Astrocyte (in vitro differentiated cells and primary cell): ENCODE data around the gene PRKCH. TPM values are rescaled to one million over a fixed set of nuclear protein-coding genes. Genes with fewer than 3 reads are reported as not detected.

ENCODE experiments used
- DNase-seq: peaks from one replicate; pipeline ENCODE4 v3.0.0-alpha.2; 2010; ENCODE audit warnings: low read depth
- FAIRE-seq: peaks from 2 replicates; lab custom pipeline; 2011; peaks lifted over from hg19 to GRCh38; lab: Jason Lieb, UNC
- H2AFZ ChIP-seq: 2 replicates; pipeline ENCODE4 v1.6.0; 2012; ENCODE audit warnings: low read depth, low read length, inconsistent platforms
- H3K27ac ChIP-seq: 2 replicates; pipeline ENCODE4 v1.5.1; 2011; ENCODE audit warnings: low read depth, low read length, inconsistent platforms
- H3K27me3 ChIP-seq: 2 replicates; pipeline ENCODE4 v1.6.0; 2011; ENCODE audit warnings: low read length, inconsistent platforms; ENCODE audit not compliant: insufficient read depth
- H3K36me3 ChIP-seq: 2 replicates; pipeline ENCODE4 v1.5.1; 2011; ENCODE audit warnings: low read length, inconsistent platforms; ENCODE audit not compliant: insufficient read depth
- H3K4me1 ChIP-seq: 2 replicates; pipeline ENCODE4 v1.5.1; 2011; ENCODE audit warnings: low read length, inconsistent platforms; ENCODE audit not compliant: insufficient read depth
- H3K4me2 ChIP-seq: 2 replicates; pipeline ENCODE4 v1.6.0; 2012; ENCODE audit warnings: low read length, inconsistent platforms
- H3K4me3 ChIP-seq: 2 replicates; pipeline ENCODE4 v1.5.1; 2011; ENCODE audit warnings: low read depth, mild to moderate bottlenecking, low read length, inconsistent platforms; ENCODE audit not compliant: insufficient read depth
- H3K79me2 ChIP-seq: 2 replicates; pipeline ENCODE4 v1.6.0; 2012; ENCODE audit warnings: mild to moderate bottlenecking, low read length, inconsistent platforms; ENCODE audit not compliant: insufficient read depth
- H3K9ac ChIP-seq: 2 replicates; pipeline ENCODE4 v1.6.0; 2012; ENCODE audit warnings: mild to moderate bottlenecking, low read length, inconsistent platforms
- H3K9me3 ChIP-seq: 2 replicates; pipeline ENCODE4 v1.5.1; 2012; ENCODE audit warnings: low read depth, mild to moderate bottlenecking, low read length, inconsistent platforms; ENCODE audit not compliant: insufficient read depth
- H4K20me1 ChIP-seq: 2 replicates; pipeline ENCODE4 v1.6.0; 2012; ENCODE audit warnings: low read length, inconsistent platforms; ENCODE audit not compliant: insufficient read depth
- H3K27ac Mint-ChIP-seq: one replicate; pipeline ENCODE4 v1.8.0; 2021; ENCODE audit warnings: mild to moderate bottlenecking, mixed read lengths; ENCODE audit not compliant: unreplicated experiment
- H3K27me3 Mint-ChIP-seq: one replicate; pipeline ENCODE4 v1.8.0; 2021; ENCODE audit warnings: low read depth, mixed read lengths; ENCODE audit not compliant: unreplicated experiment
- H3K36me3 Mint-ChIP-seq: one replicate; pipeline ENCODE4 v1.8.0; 2021; ENCODE audit warnings: low read depth, mixed read lengths; ENCODE audit not compliant: unreplicated experiment
- H3K4me1 Mint-ChIP-seq: one replicate; pipeline ENCODE4 v1.8.0; 2021; ENCODE audit warnings: low read depth, mixed read lengths; ENCODE audit not compliant: unreplicated experiment
- H3K4me3 Mint-ChIP-seq: one replicate; pipeline ENCODE4 v1.8.0; 2021; ENCODE audit warnings: mild to moderate bottlenecking, moderate library complexity, mixed read lengths; ENCODE audit not compliant: unreplicated experiment
- H3K9me3 Mint-ChIP-seq: one replicate; pipeline ENCODE4 v1.8.0; 2021; ENCODE audit warnings: mild to moderate bottlenecking, mixed read lengths; ENCODE audit not compliant: unreplicated experiment
- EZH2 ChIP-seq: IDR thresholded peaks from 2 replicates; pipeline ENCODE4 v1.6.1; 2012; ENCODE audit warnings: mild to moderate bottlenecking, low read length, inconsistent platforms; ENCODE audit not compliant: insufficient read depth
- total RNA-seq: library from RNA; stranded (reverse); gene quantifications from 2 replicates; pipeline ENCODE4 v1.2.1, GENCODE V29; 2021
- TF ChIP-seq, protein P1 (sequence below): IDR thresholded peaks from 2 replicates; pipeline ENCODE4 v1.5.1; 2011; ENCODE audit warnings: low read depth, mild to moderate bottlenecking, inconsistent platforms, low read length, moderate library complexity; ENCODE audit not compliant: insufficient read depth

PRKCH gene
- total RNA-seq, 1 donor from 2014 or later = 6.0 TPM

DNA sequence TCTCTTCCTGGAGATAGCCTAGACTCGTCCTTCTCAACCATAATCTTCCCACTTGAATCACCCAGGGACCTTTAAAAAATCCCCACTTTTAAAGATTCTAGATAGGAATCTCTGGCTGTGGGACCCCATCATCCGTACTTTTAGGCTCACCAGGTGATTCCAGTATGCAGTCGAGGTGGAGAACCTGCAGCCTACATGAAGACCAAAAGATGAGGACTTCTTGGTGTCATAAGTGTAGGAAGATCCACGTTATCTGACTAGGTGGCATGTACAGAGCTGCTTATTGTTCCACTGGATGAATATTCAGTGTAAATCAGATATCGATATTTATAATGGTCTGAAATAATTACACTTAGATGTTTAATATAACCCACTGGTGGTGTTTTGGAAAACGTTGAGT, 2.6 kb downstream of the PRKCH start:
- no peak overlapping the region for H3K4me3 Mint-ChIP-seq
- Histone ChIP-seq H3K4me3 (no peak overlapping the region), H3K4me2 (no peak overlapping the region), H3K9ac (no peak overlapping the region), H4K20me1 (no peaks in the 10 kb centered on the region), H3K9me3 (no peaks in the 10 kb centered on the region), H3K27ac (no peak overlapping the region), H3K36me3 (no peaks in the 10 kb centered on the region), H2AFZ (no peak overlapping the region), H3K27me3 (peaks cover 29% of the 10 kb centered on the region), H3K79me2 (no peaks in the 10 kb centered on the region), H3K4me1 (peaks cover 6% of the 10 kb centered on the region)
- FAIRE-seq (no peak), DNase-seq (no peak)
- H3K27me3 Mint-ChIP-seq = peaks cover 16% of the 10 kb centered on the region
- H3K4me1 Mint-ChIP-seq = no peaks in the 10 kb centered on the region
- TF ChIP-seq EZH2 = no peak
- TF ChIP-seq, protein P1, sequence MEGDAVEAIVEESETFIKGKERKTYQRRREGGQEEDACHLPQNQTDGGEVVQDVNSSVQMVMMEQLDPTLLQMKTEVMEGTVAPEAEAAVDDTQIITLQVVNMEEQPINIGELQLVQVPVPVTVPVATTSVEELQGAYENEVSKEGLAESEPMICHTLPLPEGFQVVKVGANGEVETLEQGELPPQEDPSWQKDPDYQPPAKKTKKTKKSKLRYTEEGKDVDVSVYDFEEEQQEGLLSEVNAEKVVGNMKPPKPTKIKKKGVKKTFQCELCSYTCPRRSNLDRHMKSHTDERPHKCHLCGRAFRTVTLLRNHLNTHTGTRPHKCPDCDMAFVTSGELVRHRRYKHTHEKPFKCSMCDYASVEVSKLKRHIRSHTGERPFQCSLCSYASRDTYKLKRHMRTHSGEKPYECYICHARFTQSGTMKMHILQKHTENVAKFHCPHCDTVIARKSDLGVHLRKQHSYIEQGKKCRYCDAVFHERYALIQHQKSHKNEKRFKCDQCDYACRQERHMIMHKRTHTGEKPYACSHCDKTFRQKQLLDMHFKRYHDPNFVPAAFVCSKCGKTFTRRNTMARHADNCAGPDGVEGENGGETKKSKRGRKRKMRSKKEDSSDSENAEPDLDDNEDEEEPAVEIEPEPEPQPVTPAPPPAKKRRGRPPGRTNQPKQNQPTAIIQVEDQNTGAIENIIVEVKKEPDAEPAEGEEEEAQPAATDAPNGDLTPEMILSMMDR = no peak
- H3K9me3 Mint-ChIP-seq = no peaks in the 10 kb centered on the region
- no peak overlapping the region for H3K27ac Mint-ChIP-seq
- H3K36me3 Mint-ChIP-seq = no peaks in the 10 kb centered on the region

DNA sequence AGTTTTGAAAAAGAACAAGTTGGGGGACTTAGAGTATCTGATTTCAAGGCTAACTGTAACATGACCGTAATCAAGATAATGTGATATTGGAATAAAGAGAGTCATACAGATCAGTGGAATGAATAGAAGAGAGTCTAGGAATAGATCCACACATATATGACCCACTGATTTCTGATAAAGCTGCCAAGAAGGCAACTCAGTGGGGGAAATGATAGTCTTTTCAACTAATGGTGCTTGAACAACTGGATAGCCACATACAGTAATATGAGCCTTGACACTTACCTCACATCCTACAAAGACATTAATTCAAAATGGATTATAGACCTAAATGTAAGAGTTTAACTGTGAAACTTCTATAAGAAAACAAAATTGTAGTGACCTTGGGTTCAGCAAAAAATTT, 3.8 kb downstream of the PRKCH start:
- Histone ChIP-seq H4K20me1 (no peaks in the 10 kb centered on the region), H3K4me1 (peaks cover 6% of the 10 kb centered on the region), H3K9ac (no peak overlapping the region), H3K9me3 (no peaks in the 10 kb centered on the region), H3K27me3 (peaks cover 27% of the 10 kb centered on the region), H3K27ac (no peak overlapping the region), H3K79me2 (no peaks in the 10 kb centered on the region), H3K4me3 (no peak overlapping the region), H2AFZ (no peak overlapping the region), H3K36me3 (no peaks in the 10 kb centered on the region), H3K4me2 (no peak overlapping the region)
- Mint-ChIP-seq H3K27me3 (peaks cover 16% of the 10 kb centered on the region), H3K9me3 (no peaks in the 10 kb centered on the region), H3K27ac (no peak overlapping the region), H3K4me1 (no peaks in the 10 kb centered on the region), H3K4me3 (no peak overlapping the region), H3K36me3 (no peaks in the 10 kb centered on the region)
- DNase-seq (no peak), FAIRE-seq (no peak)
- TF ChIP-seq, protein P1 = no peak
- TF ChIP-seq EZH2 = no peak

DNA sequence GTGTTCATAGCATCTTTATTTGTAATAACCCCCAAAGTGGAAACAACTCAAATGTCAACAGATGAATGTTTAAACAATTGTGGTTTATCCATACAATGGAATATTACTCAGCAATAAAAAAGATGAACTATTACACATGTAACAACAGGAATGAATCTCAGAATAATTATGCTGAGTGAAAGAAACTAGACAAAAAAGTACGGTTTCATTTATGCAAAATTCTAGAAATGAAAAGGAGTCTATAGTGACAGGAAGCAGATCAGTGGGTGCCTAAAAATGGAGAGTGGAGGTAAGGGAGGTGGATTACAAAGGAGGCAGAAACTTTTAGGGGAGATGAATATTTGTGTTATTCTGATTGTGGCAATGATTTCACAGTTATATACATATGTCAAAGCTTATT, 4.8 kb downstream of the PRKCH start:
- peaks cover 26% of the 10 kb centered on the region for H3K27me3 ChIP-seq
- no peak overlapping the region for H3K4me3 ChIP-seq
- no peak overlapping the region for H3K9ac ChIP-seq
- Mint-ChIP-seq H3K27me3 (peaks cover 10% of the 10 kb centered on the region), H3K9me3 (no peaks in the 10 kb centered on the region), H3K27ac (no peak overlapping the region), H3K4me3 (no peak overlapping the region), H3K36me3 (no peaks in the 10 kb centered on the region), H3K4me1 (no peaks in the 10 kb centered on the region)
- H3K36me3 ChIP-seq = no peaks in the 10 kb centered on the region
- H3K4me2 ChIP-seq = no peak overlapping the region
- H3K9me3 ChIP-seq = no peaks in the 10 kb centered on the region
- DNase-seq = no peak
- no peak overlapping the region for H2AFZ ChIP-seq
- FAIRE-seq = no peak
- H4K20me1 ChIP-seq = no peaks in the 10 kb centered on the region
- TF ChIP-seq, protein P1 = no peak
- TF ChIP-seq EZH2 = no peak
- H3K4me1 ChIP-seq = peaks cover 6% of the 10 kb centered on the region
- no peak overlapping the region for H3K27ac ChIP-seq
- no peaks in the 10 kb centered on the region for H3K79me2 ChIP-seq
